Measurements from ENCODE around the gene SBK1.

DNA sequence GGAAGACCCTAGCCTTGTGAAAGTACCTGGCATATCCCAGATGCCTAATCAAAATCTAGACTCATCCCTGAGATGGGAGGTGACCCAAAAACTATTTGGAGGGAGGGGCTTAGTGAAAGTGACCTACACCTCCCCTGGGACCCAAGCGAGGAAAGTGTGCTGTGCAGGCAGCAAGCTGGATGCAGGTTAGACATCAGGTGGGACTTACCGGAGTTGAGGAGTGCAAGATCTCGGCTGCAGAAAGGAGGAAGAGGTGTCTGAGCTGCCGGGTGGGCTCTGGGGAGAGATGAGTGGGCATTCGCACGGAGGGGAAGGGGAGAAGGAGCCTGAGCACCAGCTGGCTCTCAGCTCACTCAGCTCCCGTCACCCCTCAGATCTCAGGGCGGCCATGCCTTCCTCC is 10.3 kb upstream of the SBK1 start:
- TF ChIP-seq CTCF (IDR thresholded peaks at IDR 0.05) (no peak), POLR2A (IDR thresholded peaks at IDR 0.05) (no peak), POLR2AphosphoS5 (IDR thresholded peaks at IDR 0.05) (no peak)

All from stomach (tissue), 4 donors.